Hematopoietic multipotent progenitor cell treated with erythropoietin and hydrocortisone succinate and interleukin-3 and kit ligand, for 8 days (in vitro differentiated cells): ENCODE results near the gene KIF20A.
A peak's percentile ranks its signal among the peaks of the same experiment; 100 is the strongest.
"Not testable (repeated sequence)": the region's sequence is repeated elsewhere in the genome, so short reads cannot be mapped to it uniquely, and the experiment has no call there.

Experiments
- DNase-seq: peaks from one replicate; pipeline ENCODE4 v3.0.0-alpha.2; 2015

The KIF20A gene

DNA sequence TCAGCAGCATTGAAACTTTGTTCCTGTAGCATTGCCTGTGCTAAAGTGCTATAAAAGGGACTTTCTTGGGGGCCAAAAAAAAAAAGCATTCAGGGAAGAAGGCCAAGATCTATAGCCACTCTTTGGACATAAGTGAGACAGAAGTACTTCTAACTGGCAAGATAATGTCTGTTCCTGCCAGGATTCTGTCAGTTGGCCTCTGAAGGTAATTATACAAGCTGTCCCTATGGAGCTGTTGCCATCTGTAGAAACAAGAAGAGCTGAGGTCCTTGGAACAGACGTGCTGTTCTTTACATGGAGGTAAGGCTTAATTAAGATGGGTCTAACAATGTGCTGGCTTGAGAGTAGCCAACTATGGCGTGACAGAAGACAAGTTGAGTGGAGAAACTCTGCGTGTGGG, 9.7 kb downstream of the KIF20A start:
- no peak for DNase-seq

DNA sequence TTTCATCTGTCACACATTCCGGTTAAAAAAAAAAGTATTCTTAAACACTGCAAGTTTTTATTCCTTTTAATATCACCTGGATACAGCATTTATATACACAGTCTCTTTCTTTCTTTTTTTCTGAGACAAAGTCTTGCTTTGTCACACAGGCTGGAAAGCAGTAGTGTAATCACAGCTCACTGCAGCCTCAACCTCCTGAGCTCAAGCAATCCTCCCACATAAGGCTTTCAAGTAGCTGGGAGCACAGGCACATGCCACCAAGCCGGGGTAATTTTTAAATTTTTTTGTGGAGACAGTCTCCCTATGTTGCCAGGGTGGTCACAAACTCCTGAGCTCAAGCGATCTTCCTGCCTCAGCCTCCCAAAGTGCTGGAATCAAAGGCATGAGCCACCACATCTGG, 13.9 kb downstream of the KIF20A start:
- no peak for DNase-seq

- DNase-seq, result not testable (repeated sequence)
These were observed 14.9 kb downstream of the KIF20A start for GRCh38 chr5:138193859-138194258.

GRCh38 chr5:138210985-138211384, 32.1 kb downstream of the KIF20A start:
- DNase-seq, result no peak

DNA sequence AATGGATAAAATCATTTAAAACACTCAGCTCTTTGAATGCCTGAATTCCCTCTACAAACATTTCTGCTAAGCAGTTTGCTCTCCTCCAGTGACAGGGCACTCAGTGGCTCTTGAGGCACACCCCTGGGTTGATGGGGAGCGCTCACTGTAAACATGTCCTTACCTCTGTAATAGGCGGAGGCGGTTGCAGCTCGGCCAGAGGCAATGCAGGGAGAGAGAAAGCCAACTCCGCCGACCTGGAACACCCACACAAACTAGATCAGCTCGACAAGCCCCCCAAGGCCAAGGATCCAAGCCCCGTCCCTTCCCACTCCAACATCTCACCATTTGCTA, 33.9 kb downstream of the KIF20A start:
- DNase-seq, result peak; percentile 29

- peak; percentile 100 for DNase-seq
These were observed 34.5 kb downstream of the KIF20A start, which contains the start of gene CDC23 for GRCh38 chr5:138213161-138214029. TSS of gene CDC23 (minus strand) at chr5:138213323. CDS start at chr5:138213312, 11 bp downstream.

DNA sequence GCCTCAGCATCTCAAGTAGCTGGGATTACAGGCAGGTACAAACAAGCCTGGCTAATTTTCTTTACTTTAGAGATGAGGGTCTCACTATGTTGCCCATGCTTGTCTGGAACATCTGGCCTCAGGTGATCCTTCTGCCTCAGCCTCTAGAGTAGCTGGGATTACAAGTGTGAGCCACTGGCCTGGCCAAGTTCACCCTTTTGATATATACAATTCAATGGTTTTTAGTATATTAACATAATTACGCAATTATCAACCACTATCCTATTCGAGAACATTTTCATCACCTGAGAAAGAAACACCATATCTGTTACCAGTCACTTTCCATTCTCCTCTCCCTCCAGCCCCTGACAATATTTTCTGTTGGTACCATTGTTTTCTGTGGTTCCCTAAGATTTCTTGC, 37.9 kb downstream of the KIF20A start:
- DNase-seq, result no peak

DNA sequence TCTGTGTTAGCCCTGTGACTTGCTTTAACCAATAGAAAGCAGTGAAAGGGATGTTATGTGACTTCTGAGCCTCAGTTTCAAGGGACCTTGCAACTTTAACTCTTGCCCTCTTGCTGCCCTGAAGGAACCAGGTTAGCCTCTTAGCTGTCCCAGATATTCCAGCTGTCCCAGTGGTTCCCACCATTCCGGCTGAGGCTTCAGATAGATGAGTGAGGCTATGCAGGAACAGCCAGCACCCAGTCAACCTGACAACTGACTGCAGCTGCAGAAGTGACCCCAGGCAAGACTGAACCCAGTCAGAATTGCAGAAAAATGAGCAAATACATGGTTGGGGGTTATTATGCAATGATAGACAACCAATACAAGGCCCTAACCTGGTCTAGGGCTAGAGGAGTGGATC, 44.6 kb downstream of the KIF20A start:
- DNase-seq, result no peak

- no peak for DNase-seq
These were observed 45.8 kb downstream of the KIF20A start for GRCh38 chr5:138224712-138225111.

DNA sequence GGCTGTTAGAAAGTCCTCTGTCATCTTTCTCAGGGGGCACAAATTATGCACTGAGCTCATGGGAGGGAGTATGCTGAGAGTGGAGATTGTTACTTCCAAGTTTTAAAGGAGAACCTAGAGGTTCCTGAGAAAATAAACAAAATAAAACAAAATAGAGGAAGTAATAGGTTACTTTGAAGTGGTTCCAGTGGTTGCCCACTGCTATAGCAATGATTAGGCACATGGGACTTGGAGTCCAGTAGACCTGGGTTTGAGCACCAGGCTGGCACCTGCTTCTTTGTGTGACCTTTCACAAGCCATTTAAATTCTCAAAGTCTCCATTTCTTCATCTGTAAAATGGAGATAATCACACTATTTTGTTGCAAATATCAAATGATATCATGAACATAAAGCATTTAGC, 48.0 kb downstream of the KIF20A start:
- DNase-seq, result no peak

DNA sequence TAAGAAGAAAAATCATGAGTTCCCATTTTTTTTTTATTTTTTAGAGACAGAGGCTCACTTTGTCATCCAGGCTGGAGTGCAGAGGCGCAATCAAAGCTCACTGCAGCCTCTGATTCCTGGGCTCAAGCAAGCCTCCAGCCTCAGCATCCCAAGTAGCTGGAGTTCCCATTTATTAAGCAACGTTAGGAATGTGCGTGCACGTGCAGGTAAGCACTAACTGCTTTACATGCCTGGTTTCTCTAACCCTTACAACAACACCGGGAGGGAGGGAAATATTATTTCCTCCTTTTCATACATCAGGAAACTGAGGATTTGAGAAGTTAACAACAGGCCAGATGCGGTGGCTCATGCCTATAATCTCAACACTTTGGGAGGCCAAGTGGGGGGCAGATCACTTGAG, 50.5 kb downstream of the KIF20A start:
- no peak for DNase-seq

- no peak for DNase-seq
These were observed 51.3 kb downstream of the KIF20A start for GRCh38 chr5:138230261-138230660.

DNA sequence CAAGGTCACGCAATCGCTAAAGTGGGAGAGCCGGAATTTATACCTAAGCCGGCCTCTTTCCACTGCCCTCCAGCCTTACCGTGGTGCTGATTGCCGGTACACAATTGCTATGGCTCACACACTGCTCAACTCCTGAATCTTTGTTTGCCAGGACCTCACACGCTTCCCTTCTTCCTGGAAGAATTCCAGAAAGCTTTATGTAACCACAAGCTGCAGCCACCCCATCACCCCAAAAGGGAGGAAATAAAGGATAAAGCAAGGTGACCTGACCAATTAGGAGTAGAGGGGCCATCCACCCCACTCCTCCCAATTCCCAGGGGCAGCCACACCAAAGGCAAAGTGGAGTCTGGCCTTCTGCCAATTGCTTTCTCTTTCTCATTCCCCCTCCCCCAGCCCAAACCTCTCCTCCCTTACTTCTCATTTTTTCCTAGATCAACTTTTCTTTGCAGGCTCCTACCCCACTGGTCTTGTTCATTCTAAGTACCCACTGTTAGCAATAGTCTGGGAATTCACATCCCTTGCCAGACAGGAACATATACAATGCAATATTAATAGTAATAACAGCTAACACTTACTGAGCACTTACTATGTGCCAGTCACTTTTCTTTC, 52.2 kb downstream of the KIF20A start:
- DNase-seq, result no peak

GRCh38 chr5:138233280-138233679, 54.4 kb downstream of the KIF20A start:
- no peak for DNase-seq

- no peak for DNase-seq
These were observed 55.7 kb downstream of the KIF20A start for GRCh38 chr5:138234651-138235050.
